Activated CD8-positive, alpha-beta T cell treated with anti-CD3 and anti-CD28 coated beads, Interleukin-2, amount 10 ng/mL, durations not matched to agents 7 days and 5 days (primary cell): Measurements from ENCODE around the gene QSOX1. TPM values are rescaled to one million over a fixed set of nuclear protein-coding genes. Genes with fewer than 3 reads are reported as not detected.
A peak's percentile ranks its signal among the peaks of the same experiment; 100 is the strongest.

ENCODE experiments used
- ATAC-seq: fragments of 150-1000 bp; cut with Tn5 transposase; one replicate; pipeline ENCODE4 v1.10.0; 2021; ENCODE audit warnings: moderate library complexity
- CTCF ChIA-PET: fragments of 350-600 bp; sonication (Branson Sonifier 250); formaldehyde crosslinking; loops from one replicate; lab custom pipeline; 2021; ENCODE audit warnings: antibody characterized with exemption; lab: Charles Lee
- POLR2A ChIA-PET: fragments of 350-600 bp; sonication (Branson Sonifier 250); formaldehyde crosslinking; loops from one replicate; lab custom pipeline; 2021; ENCODE audit warnings: antibody characterized with exemption; lab: Charles Lee
- DNase-seq: peaks from one replicate; pipeline ENCODE4 v3.0.0-alpha.2; 2020
- H3K27ac Mint-ChIP-seq: one replicate; pipeline ENCODE4 v1.8.0; 2021; ENCODE audit warnings: mild to moderate bottlenecking, mixed read lengths
- H3K27me3 Mint-ChIP-seq: one replicate; pipeline ENCODE4 v1.8.0; 2021; ENCODE audit warnings: low read depth, mixed read lengths
- H3K36me3 Mint-ChIP-seq: one replicate; pipeline ENCODE4 v1.8.0; 2021; ENCODE audit warnings: low read depth, mixed read lengths
- H3K4me1 Mint-ChIP-seq: one replicate; pipeline ENCODE4 v1.8.0; 2021; ENCODE audit warnings: low read depth, mixed read lengths
- H3K4me3 Mint-ChIP-seq: one replicate; pipeline ENCODE4 v1.8.0; 2021; ENCODE audit warnings: mild to moderate bottlenecking, mixed read lengths
- H3K9me3 Mint-ChIP-seq: one replicate; pipeline ENCODE4 v1.8.0; 2022; ENCODE audit warnings: mixed read lengths; ENCODE audit not compliant: insufficient read depth
- total RNA-seq, 2 experiments: library from RNA; stranded (reverse); gene quantifications; one replicate each; pipeline ENCODE4 v1.2.3, GENCODE V29; 2021

The QSOX1 gene
- total RNA-seq, 2 experiments from 2014 or later, result 23.9 to 25.2 TPM

DNA sequence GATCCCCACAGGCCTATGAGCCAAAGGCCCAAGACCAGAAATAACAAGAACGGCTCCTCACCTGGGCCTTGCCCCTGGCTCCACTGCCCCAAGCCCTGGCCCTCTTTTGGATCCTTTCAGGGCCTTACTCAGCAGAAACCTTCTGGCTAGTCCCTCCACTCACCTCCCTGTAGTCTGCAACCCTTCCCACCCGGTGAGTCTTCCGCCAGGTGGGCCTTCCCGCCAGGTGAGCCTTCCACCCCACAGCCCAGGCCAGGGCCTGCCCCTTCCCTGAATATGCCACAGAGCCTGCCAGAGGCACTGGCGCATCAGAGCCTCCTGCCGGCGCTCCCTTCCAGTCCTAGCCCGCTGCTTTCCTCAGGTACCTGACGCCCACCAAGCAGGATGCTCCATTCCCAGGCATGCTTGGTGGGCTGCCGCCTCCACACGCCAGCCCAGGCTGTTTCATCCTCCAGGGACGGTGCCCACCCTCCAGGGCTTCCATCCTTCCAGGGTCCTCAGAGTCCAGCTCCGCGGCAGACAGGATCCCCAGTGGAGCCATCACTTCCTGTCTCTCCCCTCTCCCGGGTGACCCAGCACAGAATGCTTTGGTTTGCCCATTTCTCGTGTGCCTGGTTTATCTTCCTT, 96.3 kb downstream of the QSOX1 start:
- no peaks in the 10 kb centered on the region for H3K36me3 Mint-ChIP-seq
- CTCF ChIA-PET, result interaction anchor here (1.3 to 3.7 kb wide), 6 partner anchors 10 to 232 kb away, joined by 3 to 19 read pairs (median 8); no protein-coding TSS in a partner anchor
- H3K27ac Mint-ChIP-seq, result no peak overlapping the region

DNA sequence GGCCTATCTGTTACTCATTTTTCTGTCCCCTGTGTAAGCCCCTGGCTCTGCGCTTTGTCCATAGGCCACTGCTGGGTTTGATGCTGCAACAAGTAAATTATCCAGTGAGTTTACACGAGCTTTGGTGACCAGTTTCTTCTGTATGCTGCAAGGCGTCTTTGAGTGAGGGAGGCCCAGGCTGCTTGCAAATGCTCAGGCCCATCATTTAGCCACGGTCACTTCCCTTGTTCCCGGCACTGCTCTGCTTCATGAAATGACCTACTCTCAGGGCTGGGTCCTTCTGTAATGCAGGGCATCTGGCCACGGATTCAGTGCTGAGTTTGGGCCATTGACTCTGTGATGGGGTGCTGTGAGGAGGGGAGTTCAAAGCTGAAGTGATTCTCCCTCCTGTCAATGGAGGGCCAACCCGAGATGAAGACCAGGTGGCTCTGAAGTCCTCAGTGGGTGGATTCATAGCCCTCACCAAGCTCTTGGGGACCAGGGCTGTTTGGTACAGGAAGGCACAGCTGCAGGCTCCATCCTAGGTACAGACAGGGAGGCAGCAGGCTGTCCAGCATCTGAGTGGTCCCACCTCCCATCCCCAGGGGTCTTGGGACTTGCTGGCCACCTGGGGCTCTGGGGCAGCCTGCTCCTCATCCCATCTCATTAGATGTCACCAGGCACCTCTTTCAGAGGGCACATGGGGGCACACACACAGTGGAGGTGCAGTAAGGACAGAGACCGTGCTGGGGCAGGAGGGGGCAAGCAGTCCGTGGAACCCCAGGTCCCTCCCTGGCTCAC, 97.0 kb downstream of the QSOX1 start:
- Mint-ChIP-seq H3K9me3 (no peaks in the 10 kb centered on the region), H3K27ac (no peak overlapping the region), H3K4me1 (peaks cover 3% of the 10 kb centered on the region), H3K27me3 (no peaks in the 10 kb centered on the region), H3K4me3 (no peak overlapping the region), H3K36me3 (no peaks in the 10 kb centered on the region)
- POLR2A ChIA-PET, result no interaction called here
- DNase-seq (no peak), ATAC-seq (no peak)
- CTCF ChIA-PET, result interaction anchor here (1.3 to 3.7 kb wide), 9 partner anchors 9 to 231 kb away, joined by 3 to 19 read pairs (median 5); no protein-coding TSS in a partner anchor

More for the DNA sequence above, 96.3 kb downstream of the QSOX1 start:
- DNase-seq (no peak), ATAC-seq (no peak)
- Mint-ChIP-seq H3K27me3 (no peaks in the 10 kb centered on the region), H3K4me3 (no peak overlapping the region), H3K4me1 (peaks cover 3% of the 10 kb centered on the region), H3K9me3 (no peaks in the 10 kb centered on the region)
- POLR2A ChIA-PET, result no interaction called here

DNA sequence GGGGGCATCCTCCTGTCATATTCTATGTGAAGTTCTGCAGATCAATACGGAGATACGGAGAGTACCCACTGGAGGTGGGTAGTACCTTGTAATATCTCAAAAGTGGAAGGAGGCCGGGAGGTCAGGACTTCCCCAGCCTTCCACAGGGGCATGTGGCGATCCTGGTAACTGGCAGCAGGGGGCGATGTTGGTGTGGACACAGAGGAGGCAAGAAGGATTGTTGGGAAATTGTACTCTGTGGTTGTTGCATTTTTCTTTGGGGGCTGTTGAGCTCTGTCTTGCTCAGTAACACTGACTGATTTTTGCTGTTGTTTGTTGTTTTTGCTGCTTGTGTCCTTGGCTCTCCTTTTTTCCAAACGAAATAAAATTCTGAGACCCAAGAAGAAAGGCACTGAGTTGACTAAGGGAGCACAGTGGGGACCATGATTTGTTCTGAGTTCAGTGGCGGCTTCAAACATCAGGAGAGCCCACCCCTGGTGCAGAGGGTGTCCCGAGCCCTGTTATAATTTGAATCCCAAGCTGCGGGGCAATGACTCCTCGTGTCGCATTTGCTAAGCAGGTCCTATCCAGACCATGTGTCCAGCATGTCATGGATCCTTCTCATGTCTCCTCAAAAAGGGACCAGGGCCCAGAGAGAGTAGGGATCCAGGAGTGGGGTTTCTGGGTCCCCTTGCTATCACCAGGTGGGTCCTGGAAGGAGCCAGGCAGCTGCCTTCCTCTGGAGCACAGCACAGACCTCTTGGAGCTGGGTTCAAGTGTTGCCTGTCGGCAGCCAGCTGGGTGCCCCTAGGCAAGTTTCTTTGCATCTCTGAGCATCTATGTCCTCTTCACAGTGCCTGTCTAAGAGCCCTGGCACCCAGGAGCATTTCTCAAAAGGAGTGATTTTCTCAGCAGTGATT, 98.2 kb downstream of the QSOX1 start:
- H3K27me3 Mint-ChIP-seq, result peaks cover 2% of the 10 kb centered on the region
- H3K36me3 Mint-ChIP-seq, result no peaks in the 10 kb centered on the region
- H3K4me1 Mint-ChIP-seq, result no peaks in the 10 kb centered on the region
- DNase-seq, result peak; percentile 80
- ChIA-PET POLR2A (no interaction called here), CTCF (interaction anchor here (0.7 to 3.7 kb wide), 25 partner anchors 8 to 252 kb away, joined by 3 to 19 read pairs (median 4); no protein-coding TSS in a partner anchor)
- no peak overlapping the region for H3K4me3 Mint-ChIP-seq
- H3K9me3 Mint-ChIP-seq, result no peaks in the 10 kb centered on the region
- peak; percentile 59 for ATAC-seq
- no peak overlapping the region for H3K27ac Mint-ChIP-seq

Other genes with a start within 250 kb of the QSOX1 start
- gene CEP350, start 200.1 kb upstream of the QSOX1 start, total RNA-seq, result 10 to 100 TPM; 59.3 to 65.1 TPM
- not detected for gene LHX4, start 75.4 kb downstream of the QSOX1 start, total RNA-seq